GM12878 (cell line): ENCODE data around the gene PPP1R36. TPM values are rescaled to one million over a fixed set of nuclear protein-coding genes. Genes with fewer than 3 reads are reported as not detected.

Experiments
- ATAC-seq: fragments of 200-7000 bp; cut with Tn5 transposase; 3 replicates; pipeline ENCODE4 v1.9.1; 2020; ENCODE audit warnings: mild to moderate bottlenecking, moderate library complexity
- BruUV-seq: library from RNA; stranded (reverse); fragments of 400-500 nt; replicated peaks from 2 replicates; lab custom pipeline; 2021; lab: Mats Ljungman, UMichigan
- CTCF ChIA-PET: fragments of 300-600 bp; sonication (Branson Sonifier 250); formaldehyde crosslinking; extraction: SDS; loops from one replicate; lab custom pipeline; 2021; ENCODE audit warnings: inconsistent platforms; lab: Yijun Ruan, JAX
- POLR2A ChIA-PET: fragments of 350-600 bp; formaldehyde crosslinking; extraction: SDS; loops from one replicate; lab custom pipeline; 2021; ENCODE audit warnings: inconsistent platforms; lab: Charles Lee
- RAD21 ChIA-PET: fragments of 300-600 bp; sonication (Branson Sonifier 250); formaldehyde crosslinking; loops from one replicate; lab custom pipeline; 2023; ENCODE audit warnings: antibody characterized with exemption; ENCODE audit not compliant: unreplicated experiment; lab: Charles Lee
- SMC1A ChIA-PET: fragments of 300-600 bp; sonication (Branson Sonifier 250); formaldehyde crosslinking; loops from one replicate; lab custom pipeline; 2023; ENCODE audit not compliant: unreplicated experiment, uncharacterized antibody; lab: Charles Lee
- DNase-seq: peaks from one replicate; pipeline ENCODE4 v3.0.0-alpha.2; 2011; ENCODE audit warnings: low read depth, low spot score
- FAIRE-seq: peaks from 3 replicates; lab custom pipeline; 2011; peaks lifted over from hg19 to GRCh38; lab: Jason Lieb, UNC
- H2AFZ ChIP-seq: 2 replicates; pipeline ENCODE4 v1.6.0; 2011; ENCODE audit warnings: low read depth, low read length, control low read depth; ENCODE audit not compliant: control insufficient read depth
- H3K27ac ChIP-seq: 2 replicates; pipeline ENCODE4 v1.5.1; 2011; ENCODE audit warnings: control low read depth; ENCODE audit not compliant: control insufficient read depth, insufficient read depth
- H3K27me3 ChIP-seq, 2 experiments: replicated peaks in 1 of 2; 2 replicates each; pipeline versions ENCODE4 v1.6.0 to v1.6.1; 2011; ENCODE audit warnings: low read length in 1 of 2; ENCODE audit not compliant: control insufficient read depth in 2 of 2, insufficient read depth in 2 of 2
- H3K36me3 ChIP-seq, 2 experiments: 2 replicates each; pipeline ENCODE4 v1.5.1; 2011; ENCODE audit warnings: low read length in 1 of 2; ENCODE audit not compliant: control insufficient read depth in 2 of 2, insufficient read depth in 2 of 2
- H3K4me1 ChIP-seq: 2 replicates; pipeline ENCODE4 v1.6.1; 2011; ENCODE audit warnings: mild to moderate bottlenecking, low read length, moderate library complexity, mixed read lengths; ENCODE audit not compliant: control insufficient read depth, insufficient read depth
- H3K4me2 ChIP-seq: 2 replicates; pipeline ENCODE4 v1.6.0; 2011; ENCODE audit warnings: control low read depth; ENCODE audit not compliant: control insufficient read depth, insufficient read depth
- H3K4me3 ChIP-seq: fragments of 200-600 bp; sonication (generic); 2 replicates; pipeline ENCODE4 v1.5.1; 2016
- H3K79me2 ChIP-seq: 2 replicates; pipeline ENCODE4 v1.6.0; 2011; ENCODE audit warnings: low read length; ENCODE audit not compliant: control insufficient read depth, insufficient read depth
- H3K9ac ChIP-seq: 2 replicates; pipeline ENCODE4 v1.8.0; 2011; ENCODE audit warnings: low read length, control low read depth, mixed read lengths; ENCODE audit not compliant: control insufficient read depth, insufficient read depth
- H3K9me3 ChIP-seq: replicated peaks from 3 replicates; pipeline ENCODE4 v1.5.1; 2011; ENCODE audit warnings: mild to moderate bottlenecking, low read length; ENCODE audit not compliant: control insufficient read depth, insufficient read depth
- H4K20me1 ChIP-seq: 2 replicates; pipeline ENCODE4 v1.6.0; 2011; ENCODE audit not compliant: control insufficient read depth, insufficient read depth
- CEBPZ ChIP-seq: fragments of 150-350 bp; IDR thresholded peaks from 2 replicates; pipeline ENCODE4 v1.6.1; 2016; ENCODE audit warnings: low read depth, low read length
- ELK1 ChIP-seq: IDR thresholded peaks from 2 replicates; pipeline ENCODE4 v1.6.1; 2012; ENCODE audit warnings: low read depth, low read length, improper control_type of control experiment
- MTA2 ChIP-seq: fragments of 450-650 bp; IDR thresholded peaks from 2 replicates; pipeline ENCODE4 v1.6.1; 2016; ENCODE audit warnings: low read depth, mild to moderate bottlenecking, moderate library complexity
- MYC ChIP-seq: IDR thresholded peaks from 2 replicates; pipeline ENCODE4 v1.6.1; 2011; ENCODE audit warnings: mild to moderate bottlenecking, low read length, moderate library complexity, inconsistent platforms; ENCODE audit not compliant: insufficient read depth, insufficient replicate concordance, insufficient read length, severe bottlenecking
- NBN ChIP-seq: fragments of 450-650 bp; IDR thresholded peaks from 2 replicates; pipeline ENCODE4 v1.6.1; 2016
- PAX8 ChIP-seq: fragments of 450-650 bp; IDR thresholded peaks from 2 replicates; pipeline ENCODE4 v1.6.1; 2017; ENCODE audit warnings: mild to moderate bottlenecking, moderate library complexity
- RELB ChIP-seq: fragments of 450-650 bp; IDR thresholded peaks from 2 replicates; pipeline ENCODE4 v1.6.1; 2017; ENCODE audit warnings: low read depth, mild to moderate bottlenecking, moderate library complexity
- REST ChIP-seq: IDR thresholded peaks from 2 replicates; pipeline ENCODE4 v1.6.1; 2012; ENCODE audit warnings: mild to moderate bottlenecking, low read depth, low read length
- SMAD1 ChIP-seq: fragments of 450-650 bp; IDR thresholded peaks from 2 replicates; pipeline ENCODE4 v1.6.1; 2018; ENCODE audit warnings: mild to moderate bottlenecking, low read depth; ENCODE audit not compliant: partially characterized antibody
- ZBTB33 ChIP-seq: fragments of 450-650 bp; IDR thresholded peaks from 2 replicates; pipeline ENCODE4 v1.6.1; 2017; ENCODE audit warnings: mild to moderate bottlenecking
- ZNF622 ChIP-seq: fragments of 450-650 bp; IDR thresholded peaks from 2 replicates; pipeline ENCODE4 v1.6.1; 2017; ENCODE audit warnings: mild to moderate bottlenecking, inconsistent platforms
- WGBS: methylation state at CpG from one replicate; pipeline ENCODE4 v1.1.6; 2016; ENCODE audit warnings: low lambda C conversion rate; ENCODE audit not compliant: insufficient replicate concordance, insufficient coverage; ENCODE audit errors: missing lambda C conversion rate; 5-methylcytosine and 5-hydroxymethylcytosine counted together
- in situ Hi-C: fragments of 300-500 bp; cut with MboI; formaldehyde crosslinking; loops from 9 replicates; pipeline ENCODE4 v1.14.3; 2018; ENCODE audit warnings: mixed read lengths
- intact Hi-C: fragments of 100-400 bp; cut with micrococcal nuclease; formaldehyde crosslinking; loops from one replicate; pipeline ENCODE4 v1.14.2; 2022; ENCODE audit not compliant: unreplicated experiment
- polyA plus RNA-seq, 11 experiments: library from polyadenylated mRNA; depleted of rRNA in 4 of 11; unstranded in 6 of 11; stranded (reverse) in 5 of 11; fragments of >200 nt; fragmentation: Nextera tagmentation in 4 of 11; fragmentation: Illumina TruSeq in 1 of 11; extraction: Ambion mirVana in 4 of 11; extraction: Trizol in 1 of 11; gene quantifications; 1 replicate in 1 of 11; 2 replicates in 10 of 11; pipeline versions ENCODE4 v1.2.1 to v1.2.3, GENCODE V29; 2011 to 2016; ENCODE audit warnings: inconsistent platforms in 2 of 11, missing spikeins in 2 of 11, low read depth in 1 of 11
- total RNA-seq, 4 experiments: library from RNA; depleted of rRNA in 3 of 4; stranded (reverse); fragments of >200 nt in 3 of 4; fragmentation: Illumina TruSeq in 1 of 4; extraction: Trizol in 1 of 4; gene quantifications; 2 replicates each; pipeline versions ENCODE4 v1.2.1 to v1.2.3, GENCODE V29; 2013 to 2021

PPP1R36 gene
- total and polyA plus RNA-seq, 10 of the 15 experiments (the other 5 are each of a cell fraction or from before 2014, with no cell fraction given) = 0.12 to 0.13 TPM; not detected in 8

- no peaks in the 10 kb centered on the region for H3K79me2 ChIP-seq
- peaks cover 15% of the 10 kb centered on the region; the same call in 2 of the 3 replicates for H3K9me3 ChIP-seq
- FAIRE-seq (no peak), ATAC-seq (no peak), DNase-seq (no peak)
- in situ Hi-C loops = no loop called here
- no peaks in the 10 kb centered on the region for H3K36me3 ChIP-seq
- peaks cover 6 to 9% of the 10 kb centered on the region in 2 experiments for H3K27me3 ChIP-seq
- no peak overlapping the region for H3K27ac ChIP-seq
- H4K20me1 ChIP-seq = no peaks in the 10 kb centered on the region
- SMC1A ChIA-PET = interaction anchor here (1.2 to 2.2 kb wide), 5 partner anchors 18 to 222 kb away, joined by 3 to 7 read pairs (median 5); no protein-coding TSS in a partner anchor
- intact Hi-C loops = loop anchor here (5.0 kb wide), 2 partner anchors 94 to 219 kb away; no protein-coding TSS in a partner anchor
- RAD21 ChIA-PET = no interaction called here
- CTCF ChIA-PET = interaction anchor here (1.4 to 2.0 kb wide), 4 partner anchors 12 to 113 kb away, joined by 3 to 9 read pairs (median 6); no protein-coding TSS in a partner anchor
- no peak overlapping the region for H3K9ac ChIP-seq
- POLR2A ChIA-PET = no interaction called here
- 17% methylated on average over 4 of the region's 4 CpGs for WGBS
- peaks cover 4% of the 10 kb centered on the region; the same call in 1 of the 2 replicates for H3K4me1 ChIP-seq
- no peak overlapping the region for H2AFZ ChIP-seq
- H3K4me3 ChIP-seq = no peak overlapping the region
- H3K4me2 ChIP-seq = no peak overlapping the region
- no TSS peak for BruUV-seq
- no peak for TF ChIP-seq SMAD1
- no peak for TF ChIP-seq MYC
- no peak for TF ChIP-seq ZBTB33
- TF ChIP-seq ZNF622 = no peak
- TF ChIP-seq RELB = no peak
- TF ChIP-seq NBN = no peak
- TF ChIP-seq CEBPZ = no peak
- no peak for TF ChIP-seq REST
- TF ChIP-seq ELK1 = no peak
- TF ChIP-seq MTA2 = no peak
- no peak for TF ChIP-seq PAX8
Measured at GRCh38 chr14:64542836-64543201, 6.9 kb upstream of the PPP1R36 start.
